Natural killer cell treated with Interleukin-12 subunit alpha and Interleukin-12 subunit beta and Interleukin-15 and Interleukin-18, amount 100 ng/mL, for 72 hours (primary cell): Measurements from ENCODE around the gene PCLO. TPM values are rescaled to one million over a fixed set of nuclear protein-coding genes. Genes with fewer than 3 reads are reported as not detected.
"Not testable (repeated sequence)": the region's sequence is repeated elsewhere in the genome, so short reads cannot be mapped to it uniquely, and the experiment has no call there.

ENCODE experiments used
- ATAC-seq, 2 donors: fragments of 150-1000 bp; cut with Tn5 transposase in 1 of 2; sonication (Bioruptor Pico), chemical (Tn5 transposase) in 1 of 2; 2 replicates each; pipeline ENCODE4 v1.10.0; 2021
- DNase-seq: peaks from one replicate; pipeline ENCODE4 v3.0.0; 2022; ENCODE audit warnings: low spot score
- H3K27ac Mint-ChIP-seq, 2 donors: 1 replicate in 1 of 2; 2 replicates in 1 of 2; pipeline ENCODE4 v1.8.0; 2022; ENCODE audit warnings: mixed read lengths in 2 of 2, mild to moderate bottlenecking in 1 of 2, moderate library complexity in 1 of 2
- H3K27me3 Mint-ChIP-seq, 2 donors: 1 replicate in 1 of 2; 2 replicates in 1 of 2; pipeline ENCODE4 v1.8.0; 2022; ENCODE audit warnings: mixed read lengths in 2 of 2
- H3K36me3 Mint-ChIP-seq: one replicate; pipeline ENCODE4 v1.8.0; 2022; ENCODE audit warnings: mixed read lengths
- H3K4me1 Mint-ChIP-seq, 2 donors: 1 replicate in 1 of 2; 2 replicates in 1 of 2; pipeline ENCODE4 v1.8.0; 2022; ENCODE audit warnings: low read depth in 2 of 2, mixed read lengths in 2 of 2, mild to moderate bottlenecking in 1 of 2
- H3K4me3 Mint-ChIP-seq: one replicate; pipeline ENCODE4 v1.8.0; 2022; ENCODE audit warnings: mixed read lengths
- H3K9me3 Mint-ChIP-seq: 2 replicates; pipeline ENCODE4 v1.8.0; 2022; ENCODE audit warnings: mixed read lengths
- total RNA-seq, 2 donors: library from RNA; stranded (reverse); gene quantifications; one replicate each; pipeline ENCODE4 v1.2.3, GENCODE V29; 2022

PCLO gene
- total RNA-seq, 2 donors from 2014 or later: not detected

DNA sequence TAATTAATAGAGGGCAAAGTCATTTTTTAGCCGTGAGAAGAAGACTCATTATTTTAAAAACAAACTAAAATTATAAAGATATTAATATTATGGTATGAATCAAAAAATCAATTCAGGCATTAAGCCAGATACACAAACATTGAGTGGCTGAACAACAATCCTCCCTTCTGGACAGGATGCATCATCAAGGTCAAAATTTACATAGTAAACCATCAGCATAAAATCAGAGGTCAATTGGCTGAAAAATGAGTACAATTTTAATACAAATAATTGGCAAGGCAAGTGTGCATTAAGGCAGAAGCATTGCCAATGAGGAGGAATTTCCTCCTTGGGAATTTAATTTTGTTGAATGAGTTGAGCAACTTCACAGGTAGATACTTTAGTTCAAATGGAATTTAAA, 108.2 kb downstream of the PCLO start:
- no peaks in the 10 kb centered on the region for H3K36me3 Mint-ChIP-seq
- H3K4me1 Mint-ChIP-seq: no peaks in the 10 kb centered on the region
- H3K27me3 Mint-ChIP-seq: no peaks in the 10 kb centered on the region
- H3K27ac Mint-ChIP-seq: no peak overlapping the region
- DNase-seq: no peak
- peaks cover 11% of the 10 kb centered on the region for H3K9me3 Mint-ChIP-seq
- no peak overlapping the region for H3K4me3 Mint-ChIP-seq
- no peak for ATAC-seq

DNA sequence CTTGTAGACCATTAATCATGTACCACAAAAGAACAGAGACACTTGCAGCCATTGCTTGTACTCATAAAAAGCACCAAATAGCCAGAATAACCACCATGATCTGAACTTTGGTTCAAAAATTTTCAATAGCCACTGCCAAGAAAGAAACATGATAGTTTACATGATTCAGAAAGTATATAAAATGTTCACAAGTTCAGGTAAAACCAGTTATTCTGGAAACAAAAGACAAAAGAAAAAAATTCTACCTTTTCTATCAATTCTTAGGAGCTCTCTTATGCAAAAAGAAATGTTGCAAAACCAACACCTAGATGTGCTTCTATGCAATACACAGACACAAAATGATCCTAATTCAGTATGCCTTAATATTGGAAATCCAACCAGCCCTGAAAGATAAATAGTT, 108.7 kb downstream of the PCLO start:
- H3K36me3 Mint-ChIP-seq: no peaks in the 10 kb centered on the region
- H3K27ac Mint-ChIP-seq: no peak overlapping the region
- no peak for ATAC-seq
- DNase-seq: no peak
- H3K9me3 Mint-ChIP-seq: peaks cover 9% of the 10 kb centered on the region
- H3K4me3 Mint-ChIP-seq: no peak overlapping the region
- no peaks in the 10 kb centered on the region for H3K27me3 Mint-ChIP-seq
- H3K4me1 Mint-ChIP-seq: no peaks in the 10 kb centered on the region

DNA sequence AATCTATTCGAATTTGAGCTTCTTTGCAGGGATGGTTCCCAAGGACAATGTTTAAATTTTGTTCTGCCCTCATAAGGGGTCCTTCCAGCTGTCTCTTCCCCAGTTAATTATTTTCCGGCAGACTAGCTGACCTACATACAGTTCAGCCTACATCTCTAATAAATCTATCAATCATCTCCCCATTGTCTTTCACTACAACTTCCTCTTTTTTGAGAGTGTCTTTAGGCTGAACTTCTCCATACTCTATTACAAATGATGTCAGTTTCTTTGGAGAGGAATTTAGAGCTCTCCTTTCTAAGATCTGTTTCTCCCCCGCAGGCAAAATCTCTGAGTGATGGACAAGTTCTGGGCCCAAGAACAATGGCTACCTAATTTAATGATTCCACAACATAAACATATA, 122.2 kb downstream of the PCLO start:
- H3K27ac Mint-ChIP-seq: no peak overlapping the region
- no peak for DNase-seq
- no peak for ATAC-seq
- no peaks in the 10 kb centered on the region for H3K36me3 Mint-ChIP-seq
- H3K4me3 Mint-ChIP-seq: no peak overlapping the region
- H3K9me3 Mint-ChIP-seq: peaks cover 12% of the 10 kb centered on the region
- H3K27me3 Mint-ChIP-seq: no peaks in the 10 kb centered on the region
- no peaks in the 10 kb centered on the region for H3K4me1 Mint-ChIP-seq

DNA sequence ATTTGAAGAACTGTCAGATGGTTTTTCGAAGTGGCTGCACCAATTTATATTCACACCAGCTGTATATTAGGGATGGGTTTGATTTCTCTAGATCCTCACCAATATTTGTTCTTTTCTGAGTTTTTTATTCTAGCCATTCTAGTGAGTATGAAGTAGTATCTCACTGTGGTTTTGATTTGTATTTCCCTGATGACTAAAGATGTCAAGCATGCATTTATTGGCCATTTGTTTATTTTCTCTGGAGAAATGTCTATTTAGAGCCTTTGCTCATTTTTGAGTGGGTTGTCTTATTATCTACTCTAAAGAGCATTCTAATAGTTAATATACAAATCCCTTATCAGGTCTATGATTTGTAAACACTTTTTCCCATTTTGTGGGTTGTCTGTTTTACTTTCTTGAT, 123.9 kb downstream of the PCLO start:
- ATAC-seq (no peak), DNase-seq (no peak)
- Mint-ChIP-seq H3K4me1 (no peaks in the 10 kb centered on the region), H3K27ac (no peak overlapping the region), H3K36me3 (no peaks in the 10 kb centered on the region), H3K27me3 (no peaks in the 10 kb centered on the region), H3K4me3 (no peak overlapping the region), H3K9me3 (peaks cover 12% of the 10 kb centered on the region)

DNA sequence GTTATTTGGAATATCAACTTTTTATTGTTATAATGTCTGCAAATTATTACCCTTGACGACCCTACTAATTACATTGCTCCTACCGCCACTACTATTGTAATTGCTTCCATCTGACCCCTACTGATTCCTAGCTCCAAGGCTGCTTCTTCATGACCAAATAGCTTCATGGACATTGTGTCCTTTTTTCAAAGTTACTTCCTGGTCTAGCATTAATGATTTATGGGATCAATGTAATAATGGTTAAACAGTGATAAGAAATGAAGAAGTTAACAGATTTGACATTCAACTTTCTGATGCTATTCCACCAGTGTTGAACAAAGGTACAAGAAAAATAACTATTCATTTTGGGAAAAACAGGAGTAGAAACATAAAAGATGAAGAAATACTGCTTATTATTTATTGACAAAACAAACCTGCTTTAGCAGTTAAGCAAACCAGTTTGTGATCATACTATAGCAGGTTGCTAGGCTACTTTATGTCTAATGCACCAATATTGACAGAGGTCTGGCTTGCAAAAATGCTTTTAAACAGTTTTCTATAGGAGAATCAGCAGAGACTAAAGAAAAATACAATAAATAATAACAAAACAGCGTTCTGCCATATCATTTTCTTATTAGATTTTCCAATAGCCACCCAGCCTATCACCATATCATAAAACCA, 125.8 kb downstream of the PCLO start:
- no peaks in the 10 kb centered on the region for H3K27me3 Mint-ChIP-seq
- H3K4me1 Mint-ChIP-seq: no peaks in the 10 kb centered on the region
- ATAC-seq (no peak), DNase-seq (no peak)
- peaks cover 19% of the 10 kb centered on the region for H3K9me3 Mint-ChIP-seq
- H3K4me3 Mint-ChIP-seq: no peak overlapping the region
- H3K27ac Mint-ChIP-seq: no peak overlapping the region
- peaks cover under 1% of the 10 kb centered on the region for H3K36me3 Mint-ChIP-seq

DNA sequence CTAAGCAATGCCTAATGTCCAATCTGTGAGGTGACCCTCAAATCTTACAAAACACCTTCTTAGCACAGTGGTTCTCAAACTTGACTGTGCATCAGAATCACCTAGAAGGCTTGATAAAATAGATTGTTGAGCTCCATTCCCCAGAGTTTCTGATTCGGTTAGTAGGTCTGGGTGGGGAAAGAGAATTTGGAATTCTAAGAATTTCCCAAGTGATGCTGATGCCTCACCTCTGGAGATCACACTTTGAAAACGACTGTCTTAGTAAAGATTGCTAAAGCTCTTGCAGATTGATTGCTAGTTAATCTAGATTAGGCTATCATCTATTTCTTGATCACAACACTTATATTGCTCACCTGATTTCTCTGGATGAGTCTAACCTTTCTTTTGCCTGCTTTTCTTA, 126.6 kb downstream of the PCLO start:
- Mint-ChIP-seq H3K4me3 (no peak overlapping the region), H3K27me3 (no peaks in the 10 kb centered on the region), H3K27ac (no peak overlapping the region), H3K36me3 (peaks cover 4% of the 10 kb centered on the region), H3K4me1 (no peaks in the 10 kb centered on the region), H3K9me3 (peaks cover 25% of the 10 kb centered on the region)
- no peak for ATAC-seq
- DNase-seq: no peak

DNA sequence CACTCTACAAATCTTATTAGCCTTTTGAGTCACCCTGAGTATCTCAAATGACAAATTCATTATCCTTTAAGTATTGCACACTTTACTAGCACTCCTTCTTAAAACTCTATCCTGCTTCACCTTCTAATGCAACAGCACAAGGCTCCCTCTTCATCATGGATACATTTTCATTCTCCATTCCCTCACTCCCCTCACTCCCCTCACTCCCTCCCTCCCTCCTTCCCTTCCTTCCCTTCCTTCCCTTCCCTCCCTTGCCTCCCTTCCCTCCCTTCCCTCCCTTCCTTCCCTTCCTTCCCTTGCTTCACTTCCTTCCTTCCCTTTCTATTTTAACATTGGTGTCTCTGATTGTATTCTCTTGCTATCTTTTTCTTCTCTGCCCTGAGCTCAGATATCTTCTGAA, 130.5 kb downstream of the PCLO start:
- Mint-ChIP-seq H3K4me3 (no peak overlapping the region), H3K27me3 (no peaks in the 10 kb centered on the region)

DNA sequence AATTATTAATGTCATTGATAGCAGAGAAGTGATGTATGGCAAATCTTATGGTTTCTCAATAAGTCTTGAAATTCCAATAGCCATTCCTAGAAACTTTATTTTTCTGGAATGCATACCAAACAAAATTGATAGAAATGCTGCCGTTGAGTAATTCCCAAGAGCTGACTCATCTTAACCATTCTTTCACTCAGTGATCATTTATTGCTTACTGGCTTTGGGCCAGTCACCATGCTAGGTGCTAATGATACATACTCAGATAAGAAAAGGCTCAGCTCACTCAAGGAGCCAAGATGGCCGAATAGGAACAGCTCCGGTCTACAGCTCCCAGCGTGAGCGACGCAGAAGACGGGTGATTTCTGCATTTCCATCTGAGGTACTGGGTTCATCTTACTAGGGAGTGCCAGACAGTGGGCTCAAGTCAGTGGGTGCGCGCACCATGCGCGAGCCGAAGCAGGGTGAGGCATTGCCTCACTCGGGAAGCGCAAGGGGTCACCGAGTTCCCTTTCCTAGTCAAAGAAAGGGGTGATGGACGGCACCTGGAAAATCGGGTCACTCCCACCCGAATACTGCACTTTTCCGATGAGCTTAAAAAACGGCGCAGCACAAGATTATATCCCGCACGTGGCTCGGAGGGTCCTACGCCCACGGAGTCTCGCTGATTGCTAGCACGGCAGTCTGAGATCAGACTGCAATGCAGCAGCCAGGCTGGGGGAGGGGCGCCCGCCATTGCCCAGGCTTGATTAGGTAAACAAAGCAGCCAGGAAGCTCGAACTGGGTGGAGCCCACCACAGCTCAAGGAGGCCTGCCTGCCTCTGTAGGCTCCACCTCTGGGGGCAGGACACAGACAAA, 138.6 kb downstream of the PCLO start:
- ATAC-seq, H3K27ac Mint-ChIP-seq, H3K4me1 Mint-ChIP-seq, H3K4me3 Mint-ChIP-seq, H3K9me3 Mint-ChIP-seq, H3K27me3 Mint-ChIP-seq, DNase-seq: not testable (repeated sequence)
- peaks cover 13% of the 10 kb centered on the region for H3K36me3 Mint-ChIP-seq

More for the DNA sequence above, 130.5 kb downstream of the PCLO start:
- DNase-seq: no peak
- ATAC-seq: no peak
- H3K9me3 Mint-ChIP-seq: peaks cover 17% of the 10 kb centered on the region
- no peak overlapping the region for H3K27ac Mint-ChIP-seq
- no peaks in the 10 kb centered on the region for H3K4me1 Mint-ChIP-seq
- H3K36me3 Mint-ChIP-seq: peaks cover 4% of the 10 kb centered on the region

DNA sequence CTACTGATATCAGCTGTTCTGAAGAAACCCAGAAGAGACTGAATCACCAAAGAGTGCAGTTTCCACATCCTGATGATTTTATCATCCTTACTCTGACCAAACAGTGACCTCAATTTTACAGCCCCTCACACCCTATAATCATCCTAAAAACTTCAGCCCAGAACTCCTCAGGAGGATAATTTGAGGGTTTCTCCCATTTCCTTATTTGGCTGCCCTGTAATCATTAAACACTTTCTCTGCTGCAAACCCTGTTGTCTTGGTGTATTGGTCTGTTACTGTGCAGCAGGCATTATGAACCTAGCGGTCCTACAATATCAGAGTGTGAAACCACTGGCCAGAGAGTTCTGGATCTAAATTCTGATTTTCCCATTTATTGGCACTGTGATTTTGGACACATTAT, 141.7 kb downstream of the PCLO start:
- no peak overlapping the region for H3K4me3 Mint-ChIP-seq
- no peaks in the 10 kb centered on the region for H3K27me3 Mint-ChIP-seq
- H3K36me3 Mint-ChIP-seq: peaks cover 14% of the 10 kb centered on the region
- no peak for ATAC-seq
- no peaks in the 10 kb centered on the region for H3K4me1 Mint-ChIP-seq
- H3K27ac Mint-ChIP-seq: no peak overlapping the region
- peaks cover 14% of the 10 kb centered on the region for H3K9me3 Mint-ChIP-seq
- no peak for DNase-seq

DNA sequence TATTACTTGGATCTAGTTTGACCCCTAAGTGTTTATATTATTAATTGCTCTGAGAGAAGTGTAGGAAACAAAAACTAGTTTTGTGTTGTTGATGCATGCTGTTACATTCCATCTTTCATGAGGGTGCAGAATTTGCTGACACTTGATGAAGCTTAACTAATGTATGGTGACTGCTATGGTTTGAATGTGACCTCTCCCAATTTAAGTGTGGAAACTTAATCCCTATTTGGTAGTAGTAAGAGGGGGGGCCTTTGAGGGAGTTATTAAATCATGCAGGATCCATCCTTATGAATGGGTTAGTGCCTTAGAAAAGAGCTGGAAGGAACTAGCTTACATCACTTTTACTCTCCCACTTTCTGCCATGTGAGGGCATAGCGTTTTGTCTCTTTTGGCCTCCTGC, 142.5 kb downstream of the PCLO start:
- H3K27me3 Mint-ChIP-seq: no peaks in the 10 kb centered on the region
- H3K27ac Mint-ChIP-seq: no peak overlapping the region
- no peak overlapping the region for H3K4me3 Mint-ChIP-seq
- peaks cover 18% of the 10 kb centered on the region for H3K36me3 Mint-ChIP-seq
- no peaks in the 10 kb centered on the region for H3K4me1 Mint-ChIP-seq
- no peak for ATAC-seq
- DNase-seq: no peak
- peaks cover 16% of the 10 kb centered on the region for H3K9me3 Mint-ChIP-seq

DNA sequence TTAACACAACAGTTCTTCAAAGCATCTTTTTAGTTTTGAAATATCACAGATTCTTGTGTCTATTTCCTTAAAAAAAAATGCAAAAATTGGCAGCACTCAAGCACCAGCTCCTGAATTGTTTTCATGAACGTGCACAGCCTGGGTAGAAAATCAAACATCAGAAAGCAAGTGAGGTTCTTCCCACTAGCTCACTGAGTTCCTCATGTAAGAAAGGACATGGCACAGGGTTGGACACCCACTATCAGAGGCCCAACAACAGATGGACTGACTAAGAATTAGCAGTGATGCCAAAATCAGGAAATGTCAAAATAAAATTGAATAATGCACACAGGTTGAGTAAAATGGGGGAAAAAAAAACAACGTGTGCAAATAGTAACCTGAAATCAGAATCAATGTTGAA, 146.8 kb downstream of the PCLO start:
- no peak for ATAC-seq

DNA sequence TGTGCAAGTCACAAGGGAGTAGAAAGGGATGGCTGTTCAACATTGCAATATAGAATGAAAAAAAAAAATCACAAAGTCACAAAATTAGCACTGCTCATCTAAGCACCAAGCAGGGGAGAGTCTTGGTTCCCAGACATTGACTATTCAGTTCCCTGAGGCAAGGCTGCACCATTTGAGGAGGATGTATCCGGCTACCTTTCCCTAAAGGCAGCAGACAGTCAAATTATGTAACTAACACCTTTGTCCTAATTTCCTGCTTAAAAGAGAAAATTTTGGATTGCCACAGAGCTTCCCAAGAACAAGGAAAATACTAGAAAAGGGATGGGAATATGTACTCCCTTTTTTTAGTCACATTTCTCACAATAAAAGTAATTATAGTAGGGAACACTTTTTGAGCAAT, 148.1 kb downstream of the PCLO start:
- Mint-ChIP-seq H3K9me3 (peaks cover 22% of the 10 kb centered on the region), H3K27ac (no peak overlapping the region), H3K4me1 (no peaks in the 10 kb centered on the region), H3K27me3 (no peaks in the 10 kb centered on the region), H3K36me3 (peaks cover 4% of the 10 kb centered on the region), H3K4me3 (no peak overlapping the region)
- DNase-seq (no peak), ATAC-seq (no peak)

More for the DNA sequence above, 146.8 kb downstream of the PCLO start:
- no peak overlapping the region for H3K27ac Mint-ChIP-seq
- H3K9me3 Mint-ChIP-seq: peaks cover 18% of the 10 kb centered on the region
- H3K36me3 Mint-ChIP-seq: peaks cover 9% of the 10 kb centered on the region
- H3K4me1 Mint-ChIP-seq: no peaks in the 10 kb centered on the region
- no peaks in the 10 kb centered on the region for H3K27me3 Mint-ChIP-seq
- no peak overlapping the region for H3K4me3 Mint-ChIP-seq
- DNase-seq: no peak

DNA sequence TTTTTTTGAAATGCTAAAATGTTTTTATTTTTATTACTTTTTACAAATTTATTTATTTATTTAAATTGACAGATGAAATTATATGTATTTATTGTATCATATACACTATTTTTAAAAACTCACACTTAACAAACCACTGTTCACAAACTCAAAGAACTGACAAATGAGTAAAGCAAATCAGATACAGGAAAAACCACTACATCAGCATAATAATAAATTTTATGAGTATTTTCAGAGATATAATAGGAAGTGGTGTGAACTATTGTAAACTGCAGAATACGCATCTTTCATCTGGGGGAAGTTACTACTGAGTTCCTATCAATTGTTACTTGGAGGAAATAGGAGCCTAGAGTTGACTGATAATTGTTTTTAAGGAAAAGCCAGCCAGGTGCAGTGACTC, 150.7 kb downstream of the PCLO start:
- no peak overlapping the region for H3K4me3 Mint-ChIP-seq
- DNase-seq (no peak), ATAC-seq (no peak)
- no peaks in the 10 kb centered on the region for H3K27me3 Mint-ChIP-seq
- H3K9me3 Mint-ChIP-seq: peaks cover 19% of the 10 kb centered on the region
- H3K36me3 Mint-ChIP-seq: peaks cover 4% of the 10 kb centered on the region
- H3K4me1 Mint-ChIP-seq: no peaks in the 10 kb centered on the region
- H3K27ac Mint-ChIP-seq: no peak overlapping the region

DNA sequence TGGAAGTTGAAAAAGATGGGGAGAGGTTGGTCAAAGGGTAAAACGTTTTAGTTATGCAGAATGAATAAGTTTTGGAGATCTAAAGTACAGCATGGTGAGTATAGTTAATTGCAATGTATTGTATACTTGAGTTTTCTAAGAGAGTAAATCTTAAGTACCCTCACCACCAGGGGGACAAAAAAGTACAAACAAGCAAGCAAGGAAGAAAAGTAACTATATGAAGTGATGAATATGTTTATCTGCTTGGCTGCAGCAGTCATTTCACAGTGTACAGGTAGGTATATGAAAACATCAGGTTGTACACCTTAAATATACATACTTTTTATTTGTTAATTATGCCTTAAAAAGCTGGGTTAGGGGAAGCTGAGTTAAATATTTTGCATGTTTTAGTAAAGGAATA, 157.3 kb downstream of the PCLO start:
- DNase-seq (no peak), ATAC-seq (no peak)
- H3K27me3 Mint-ChIP-seq: no peaks in the 10 kb centered on the region
- no peaks in the 10 kb centered on the region for H3K4me1 Mint-ChIP-seq
- H3K36me3 Mint-ChIP-seq: peaks cover 5% of the 10 kb centered on the region
- no peak overlapping the region for H3K27ac Mint-ChIP-seq
- H3K9me3 Mint-ChIP-seq: peaks cover 21% of the 10 kb centered on the region
- no peak overlapping the region for H3K4me3 Mint-ChIP-seq
